Upper lobe of right lung (tissue), 1 donor: Measurements from ENCODE around the gene ARMC9. TPM values are rescaled to one million over a fixed set of nuclear protein-coding genes. Genes with fewer than 3 reads are reported as not detected.

Experiments used
- ATAC-seq: fragments of 200-7000 bp; cut with Tn5 transposase; one replicate; pipeline ENCODE4 v1.9.1; 2020; ENCODE audit warnings: mild to moderate bottlenecking, moderate library complexity
- DNase-seq: peaks from one replicate; pipeline ENCODE4 v3.0.0-alpha.2; 2020
- H3K27ac ChIP-seq: fragments of 200-600 bp; one replicate; pipeline ENCODE4 v1.8.0; 2022
- H3K27me3 ChIP-seq: fragments of 200-600 bp; one replicate; pipeline ENCODE4 v1.8.0; 2022; ENCODE audit warnings: mild to moderate bottlenecking
- H3K36me3 ChIP-seq: fragments of 200-600 bp; one replicate; pipeline ENCODE4 v1.8.0; 2022
- H3K4me1 ChIP-seq: fragments of 200-600 bp; one replicate; pipeline ENCODE4 v1.8.0; 2022
- H3K4me3 ChIP-seq: fragments of 200-600 bp; one replicate; pipeline ENCODE4 v1.8.0; 2022; ENCODE audit warnings: mild to moderate bottlenecking
- H3K9me3 ChIP-seq: fragments of 200-600 bp; one replicate; pipeline ENCODE4 v1.8.0; 2022
- intact Hi-C: fragments of 100-400 bp; cut with DNase I; formaldehyde crosslinking; loops from one replicate; pipeline ENCODE4 v1.11.0; 2022
- total RNA-seq: library from RNA; stranded (reverse); fragmentation: NEBNext Ultra II Directional; extraction: Animal tissue kit (Norgen Biotek cat#: 25700); gene quantifications from one replicate; pipeline ENCODE4 v1.2.1, GENCODE V29; 2021
- TF ChIP-seq, protein P1 (sequence below): fragments of 200-600 bp; IDR thresholded peaks from one replicate; pipeline ENCODE4 v1.8.0; 2022; ENCODE audit warnings: antibody characterized with exemption
- donor health status: DM: no; HTN: yes; CAD: no; lungs with severe emphysema.

ARMC9 gene
- total RNA-seq, 1 donor from 2014 or later, result 37.1 TPM

- no peak for DNase-seq
- TF ChIP-seq, protein P1, sequence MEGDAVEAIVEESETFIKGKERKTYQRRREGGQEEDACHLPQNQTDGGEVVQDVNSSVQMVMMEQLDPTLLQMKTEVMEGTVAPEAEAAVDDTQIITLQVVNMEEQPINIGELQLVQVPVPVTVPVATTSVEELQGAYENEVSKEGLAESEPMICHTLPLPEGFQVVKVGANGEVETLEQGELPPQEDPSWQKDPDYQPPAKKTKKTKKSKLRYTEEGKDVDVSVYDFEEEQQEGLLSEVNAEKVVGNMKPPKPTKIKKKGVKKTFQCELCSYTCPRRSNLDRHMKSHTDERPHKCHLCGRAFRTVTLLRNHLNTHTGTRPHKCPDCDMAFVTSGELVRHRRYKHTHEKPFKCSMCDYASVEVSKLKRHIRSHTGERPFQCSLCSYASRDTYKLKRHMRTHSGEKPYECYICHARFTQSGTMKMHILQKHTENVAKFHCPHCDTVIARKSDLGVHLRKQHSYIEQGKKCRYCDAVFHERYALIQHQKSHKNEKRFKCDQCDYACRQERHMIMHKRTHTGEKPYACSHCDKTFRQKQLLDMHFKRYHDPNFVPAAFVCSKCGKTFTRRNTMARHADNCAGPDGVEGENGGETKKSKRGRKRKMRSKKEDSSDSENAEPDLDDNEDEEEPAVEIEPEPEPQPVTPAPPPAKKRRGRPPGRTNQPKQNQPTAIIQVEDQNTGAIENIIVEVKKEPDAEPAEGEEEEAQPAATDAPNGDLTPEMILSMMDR, result no peak
- intact Hi-C loops, result no loop called here
- H3K27ac ChIP-seq, result peak overlapping the region; percentile 55
- no peak overlapping the region for H3K4me3 ChIP-seq
- H3K36me3 ChIP-seq, result no peaks in the 10 kb centered on the region
- no peak for ATAC-seq
- H3K9me3 ChIP-seq, result no peaks in the 10 kb centered on the region
- H3K4me1 ChIP-seq, result peaks cover 23% of the 10 kb centered on the region
- H3K27me3 ChIP-seq, result no peaks in the 10 kb centered on the region
Measured at GRCh38 chr2:231189171-231189530, 9.3 kb upstream of the ARMC9 start.

DNA sequence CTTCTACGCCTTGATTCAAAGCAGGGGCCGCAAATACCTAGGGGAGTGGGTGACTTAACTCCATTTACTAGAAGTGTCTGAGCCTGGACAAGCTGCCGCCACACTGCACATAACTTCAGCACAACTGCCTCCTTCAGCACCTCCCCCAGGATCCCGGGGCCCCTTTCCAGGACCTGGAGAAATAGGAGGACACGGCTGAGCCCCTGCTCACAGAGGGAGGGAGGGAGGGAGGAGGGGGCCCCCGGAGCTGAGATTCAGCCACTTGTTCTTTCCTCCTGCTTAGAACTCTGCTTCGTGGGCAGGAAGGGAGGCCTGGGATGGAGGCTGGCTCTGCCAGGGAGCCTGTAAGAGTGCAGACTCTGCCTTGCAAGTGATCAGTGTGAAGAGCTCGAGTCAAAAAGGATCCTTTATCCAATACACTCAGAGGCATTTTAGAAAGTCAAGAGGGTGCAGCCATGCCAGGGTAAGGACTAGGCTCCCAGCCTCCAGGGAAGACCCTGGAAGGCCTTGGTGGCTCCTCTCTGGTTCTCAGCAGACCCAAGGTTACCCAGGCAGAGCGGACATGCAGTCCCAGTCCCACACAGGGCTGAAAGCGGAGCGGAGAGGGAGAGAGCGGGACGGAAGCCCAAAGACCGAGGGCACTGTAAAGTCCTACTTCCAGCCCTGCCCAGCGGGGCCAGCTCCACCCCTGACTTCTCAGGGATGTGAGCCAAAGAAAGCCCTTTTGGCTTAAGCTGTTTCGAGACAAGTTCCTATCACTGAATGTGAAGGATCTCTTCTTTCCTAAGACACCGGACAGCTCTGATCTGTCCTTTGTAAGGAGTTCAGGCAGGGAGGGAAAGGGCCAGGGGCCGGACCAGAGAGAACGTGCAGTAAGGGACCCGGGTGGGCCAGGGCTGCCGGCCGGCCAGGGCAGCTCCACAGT, 8.6 kb upstream of the ARMC9 start:
- no peaks in the 10 kb centered on the region for H3K36me3 ChIP-seq
- intact Hi-C loops, result loop anchor here (10.0 kb wide), 1 partner anchor 85 kb away; no protein-coding TSS in a partner anchor
- H3K4me3 ChIP-seq, result peak overlapping the region; percentile 41
- DNase-seq (peak; percentile 78), ATAC-seq (peak; percentile 79)
- peak overlapping the region; percentile 90 for H3K27ac ChIP-seq
- H3K4me1 ChIP-seq, result peaks cover 23% of the 10 kb centered on the region
- TF ChIP-seq, protein P1, result no peak
- H3K27me3 ChIP-seq, result no peaks in the 10 kb centered on the region
- no peaks in the 10 kb centered on the region for H3K9me3 ChIP-seq

DNA sequence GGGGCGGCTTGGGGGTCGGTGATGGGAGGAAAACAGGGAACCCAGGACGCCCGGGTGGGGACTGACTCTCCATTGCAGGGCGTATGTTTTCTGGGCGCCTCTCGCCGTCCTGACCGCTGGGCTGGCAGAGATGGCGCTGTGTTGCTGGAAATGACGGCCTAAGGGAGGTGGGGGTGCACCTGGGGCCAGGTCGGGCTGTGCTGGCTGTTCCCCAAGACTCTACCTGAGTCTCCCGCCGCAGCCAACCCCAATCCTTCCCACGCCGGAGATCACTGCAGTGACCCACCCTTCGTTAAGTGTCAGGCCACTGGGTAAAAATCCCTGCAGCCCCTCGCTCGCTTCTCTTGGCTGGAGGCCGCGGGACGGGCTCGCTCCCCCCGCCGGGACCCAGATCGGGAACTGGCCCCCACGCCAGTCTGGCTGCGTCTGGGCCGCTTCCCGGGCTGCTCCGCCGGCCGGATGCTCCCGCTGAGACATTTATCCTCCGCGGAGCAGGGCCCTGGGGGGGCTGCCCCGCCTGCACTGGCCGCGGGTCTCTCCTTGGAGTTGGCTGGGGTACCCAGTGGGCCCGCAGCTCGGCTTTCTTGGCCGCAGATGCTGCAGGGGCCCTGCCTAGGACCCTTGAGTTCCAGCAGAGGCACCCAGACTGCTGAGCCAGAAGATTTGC, 7.8 kb upstream of the ARMC9 start:
- TF ChIP-seq, protein P1, result peak; percentile 17
- intact Hi-C loops, result loop anchor here (10.0 kb wide), 1 partner anchor 86 kb away; no protein-coding TSS in a partner anchor
- peak overlapping the region; percentile 41 for H3K4me3 ChIP-seq
- H3K36me3 ChIP-seq, result no peaks in the 10 kb centered on the region
- H3K27me3 ChIP-seq, result no peaks in the 10 kb centered on the region
- ATAC-seq, result peak; percentile 81
- peaks cover 23% of the 10 kb centered on the region for H3K4me1 ChIP-seq
- H3K9me3 ChIP-seq, result no peaks in the 10 kb centered on the region
- peak; percentile 85 for DNase-seq
- H3K27ac ChIP-seq, result peak overlapping the region; percentile 90

GRCh38 chr2:231191896-231192872, 6.2 kb upstream of the ARMC9 start:
- Histone ChIP-seq H3K27ac (peak overlapping the region; percentile 90), H3K4me1 (peaks cover 19% of the 10 kb centered on the region), H3K9me3 (no peaks in the 10 kb centered on the region), H3K27me3 (no peaks in the 10 kb centered on the region), H3K36me3 (no peaks in the 10 kb centered on the region), H3K4me3 (no peak overlapping the region)
- TF ChIP-seq, protein P1, result peak; percentile 68
- intact Hi-C loops, result loop anchor here (10.0 kb wide), 1 partner anchor 87 kb away; no protein-coding TSS in a partner anchor
- ATAC-seq (peak; percentile 54), DNase-seq (no peak)

- Histone ChIP-seq H3K27me3 (no peaks in the 10 kb centered on the region), H3K27ac (peak overlapping the region; percentile 90), H3K9me3 (no peaks in the 10 kb centered on the region), H3K4me1 (peaks cover 19% of the 10 kb centered on the region), H3K36me3 (no peaks in the 10 kb centered on the region), H3K4me3 (no peak overlapping the region)
- ATAC-seq (no peak), DNase-seq (no peak)
- TF ChIP-seq, protein P1, result no peak
- intact Hi-C loops, result loop anchor here (10.0 kb wide), 1 partner anchor 88 kb away; no protein-coding TSS in a partner anchor
Measured at GRCh38 chr2:231193216-231193615, 5.2 kb upstream of the ARMC9 start.
